HL-60 (cell line): ENCODE results near the gene TSPEAR.
"Not testable (repeated sequence)": the region's sequence is repeated elsewhere in the genome, so short reads cannot be mapped to it uniquely, and the experiment has no call there.

Source experiments
- DNase-seq, 2 experiments: peaks; one replicate each; pipeline ENCODE4 v3.0.0-alpha.2; 2010 to 2020; ENCODE audit warnings: low read depth in 1 of 2, low spot score in 1 of 2
- H3K27ac ChIP-seq: fragments of 250-450 bp; sonication (Bioruptor Pico); replicated peaks from 2 replicates; pipeline ENCODE4 v1.5.1; 2020; ENCODE audit warnings: mild to moderate bottlenecking, moderate library complexity
- H3K27me3 ChIP-seq: fragments of 250-450 bp; sonication (Bioruptor Pico); 2 replicates; pipeline ENCODE4 v1.5.1; 2021; ENCODE audit warnings: mild to moderate bottlenecking, moderate library complexity; ENCODE audit not compliant: insufficient read depth, poor library complexity, severe bottlenecking
- H3K4me3 ChIP-seq: replicated peaks from 2 replicates; pipeline ENCODE4 v1.5.1; 2011; ENCODE audit warnings: mild to moderate bottlenecking, control low read depth, low read length; ENCODE audit not compliant: insufficient read depth
- CTCF ChIP-seq: IDR thresholded peaks from one replicate; pipeline ENCODE4 v1.5.1; 2011; ENCODE audit warnings: low read length, control low read depth, inconsistent platforms; ENCODE audit not compliant: insufficient read depth
- GABPA ChIP-seq: IDR thresholded peaks from 2 replicates; pipeline ENCODE4 v1.6.1; 2012; ENCODE audit warnings: low read depth
- POLR2AphosphoS5 ChIP-seq: IDR thresholded peaks from 2 replicates; pipeline ENCODE4 v1.6.1; 2012; ENCODE audit warnings: low read depth
- REST ChIP-seq: IDR thresholded peaks from 2 replicates; pipeline ENCODE4 v1.6.1; 2012; ENCODE audit warnings: low read depth; ENCODE audit not compliant: insufficient replicate concordance
- SPI1 ChIP-seq: IDR thresholded peaks from 2 replicates; pipeline ENCODE4 v1.6.1; 2012; ENCODE audit warnings: low read depth, mild to moderate bottlenecking, borderline replicate concordance

Gene TSPEAR

GRCh38 chr21:44573630-44574456 lies 137.5 kb downstream of the TSPEAR start, which contains the start of gene KRTAP10-4:
TSS of gene KRTAP10-4 (plus strand) at chr21:44573729. CDS start at chr21:44573759, 30 bp downstream.
- not testable (repeated sequence) for H3K4me3 ChIP-seq, H3K27me3 ChIP-seq, H3K27ac ChIP-seq, DNase-seq

GRCh38 chr21:44572959-44573583 lies 138.3 kb downstream of the TSPEAR start:
- Histone ChIP-seq H3K4me3 (no peak overlapping the region), H3K27me3 (no peaks in the 10 kb centered on the region), H3K27ac (no peak overlapping the region)
- DNase-seq: no peak
- TF ChIP-seq REST (no peak), GABPA (no peak), POLR2AphosphoS5 (no peak), SPI1 (no peak), CTCF (no peak)

- Histone ChIP-seq H3K27ac (no peak overlapping the region), H3K27me3 (no peaks in the 10 kb centered on the region), H3K4me3 (no peak overlapping the region)
- no peak for TF ChIP-seq SPI1
- TF ChIP-seq REST: no peak
- no peak for TF ChIP-seq GABPA
- TF ChIP-seq POLR2AphosphoS5: no peak
- no peak for TF ChIP-seq CTCF
- DNase-seq: no peak
These were observed 139.3 kb downstream of the TSPEAR start for GRCh38 chr21:44571844-44572782.

- Histone ChIP-seq H3K27me3 (no peaks in the 10 kb centered on the region), H3K4me3 (no peak overlapping the region), H3K27ac (no peak overlapping the region)
- TF ChIP-seq POLR2AphosphoS5 (no peak), REST (no peak), GABPA (no peak), SPI1 (no peak), CTCF (no peak)
- no peak for DNase-seq
These were observed 140.1 kb downstream of the TSPEAR start for GRCh38 chr21:44571296-44571695.
